CD4-positive, alpha-beta T cell treated with Interferon gamma for 1 hour (primary cell): ENCODE data around the gene ASTN2.

Source experiments
- DNase-seq: peaks from one replicate; pipeline ENCODE4 v3.0.0-alpha.2; 2020

ASTN2 gene

GRCh38 chr9:116686693-116687073, 728.2 kb downstream of the ASTN2 start:
- no peak for DNase-seq

GRCh38 chr9:116686135-116686534, 728.7 kb downstream of the ASTN2 start:
- DNase-seq: no peak

GRCh38 chr9:116685166-116685565, 729.7 kb downstream of the ASTN2 start:
- no peak for DNase-seq

- DNase-seq: no peak
Observed at GRCh38 chr9:116683535-116683934, 731.3 kb downstream of the ASTN2 start.

GRCh38 chr9:116674210-116674980, 740.5 kb downstream of the ASTN2 start:
- no peak for DNase-seq

- no peak for DNase-seq
Observed at GRCh38 chr9:116673375-116673774, 741.5 kb downstream of the ASTN2 start.

DNA sequence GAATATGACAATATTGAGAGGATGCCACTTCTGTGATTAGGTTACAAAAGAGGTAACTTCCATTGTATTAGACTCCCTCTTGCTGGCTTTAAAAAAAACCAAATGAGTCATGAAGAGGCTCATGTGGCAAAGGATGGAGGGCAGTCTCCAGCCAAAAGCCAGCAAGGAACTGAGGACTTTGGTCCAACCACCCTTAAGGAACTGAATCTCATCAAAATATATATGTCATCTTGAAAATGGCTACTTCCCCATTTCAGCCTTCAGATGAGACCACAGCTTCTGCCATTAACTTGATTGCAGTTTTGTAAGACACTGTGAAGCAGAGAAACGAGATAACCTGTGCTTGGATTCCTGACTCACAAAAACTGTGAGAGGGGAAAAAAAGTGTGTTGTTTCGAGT, 743.3 kb downstream of the ASTN2 start:
- DNase-seq: no peak

- DNase-seq: no peak
Observed at GRCh38 chr9:116668970-116669695, 745.7 kb downstream of the ASTN2 start.

GRCh38 chr9:116663581-116663980, 751.3 kb downstream of the ASTN2 start:
- no peak for DNase-seq

DNA sequence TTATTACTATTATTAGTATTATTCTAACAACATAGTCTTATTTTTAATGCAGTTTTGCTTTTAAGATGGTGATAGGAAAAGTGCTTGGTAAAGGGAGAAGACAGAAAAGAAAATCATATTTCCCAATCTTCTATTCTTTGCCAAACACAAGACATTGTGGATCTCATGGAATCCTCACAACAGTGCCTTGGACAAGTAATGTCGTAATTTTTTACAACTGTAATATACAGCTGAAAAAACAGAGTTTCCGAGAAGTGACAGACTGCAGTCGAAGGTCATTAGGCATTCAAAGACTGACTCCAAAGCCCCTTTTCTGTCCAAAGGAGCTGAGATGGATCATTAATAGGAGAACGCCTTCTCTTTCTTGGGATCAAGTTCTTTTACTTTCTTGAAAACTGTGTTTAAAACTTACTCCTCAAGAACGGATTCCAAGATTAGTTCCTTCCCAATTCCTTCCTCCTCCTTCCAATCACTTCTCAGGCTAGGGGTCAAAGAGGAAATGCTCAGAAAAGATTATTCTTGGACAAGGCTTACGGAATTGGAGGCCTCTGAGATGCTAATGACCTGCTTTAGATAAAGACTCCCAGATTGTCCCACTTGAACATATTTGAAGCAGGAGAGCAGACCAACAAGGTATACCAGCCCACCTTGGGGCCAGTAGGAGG, 752.1 kb downstream of the ASTN2 start:
- no peak for DNase-seq

GRCh38 chr9:116661037-116661954, 753.6 kb downstream of the ASTN2 start:
- no peak for DNase-seq

- DNase-seq: no peak
Observed at GRCh38 chr9:116658265-116658664, 756.6 kb downstream of the ASTN2 start.

GRCh38 chr9:116656977-116657376, 757.9 kb downstream of the ASTN2 start:
- DNase-seq: no peak

DNA sequence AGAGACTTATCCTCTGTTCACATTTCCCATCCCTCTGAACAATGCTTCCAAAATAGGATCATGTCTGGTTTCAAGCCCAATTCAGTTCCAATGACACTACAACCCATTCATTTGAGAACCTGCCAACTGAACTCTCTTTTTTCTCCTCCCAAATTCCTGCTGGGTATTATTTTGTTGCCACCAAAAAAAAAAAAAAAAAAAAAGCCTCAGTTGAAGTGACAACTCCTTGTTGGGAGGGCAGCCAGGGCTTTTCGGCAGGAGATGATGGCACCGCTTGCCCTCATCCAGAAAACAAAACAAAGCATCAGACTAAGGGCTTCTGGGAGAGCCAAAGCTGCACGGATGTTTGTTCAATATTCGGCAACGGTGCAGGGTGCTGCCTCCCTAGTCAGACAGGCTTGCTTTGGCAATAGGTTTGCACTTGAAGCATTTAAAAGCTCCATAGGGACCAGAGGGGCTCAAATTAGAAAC, 758.3 kb downstream of the ASTN2 start:
- DNase-seq: no peak

DNA sequence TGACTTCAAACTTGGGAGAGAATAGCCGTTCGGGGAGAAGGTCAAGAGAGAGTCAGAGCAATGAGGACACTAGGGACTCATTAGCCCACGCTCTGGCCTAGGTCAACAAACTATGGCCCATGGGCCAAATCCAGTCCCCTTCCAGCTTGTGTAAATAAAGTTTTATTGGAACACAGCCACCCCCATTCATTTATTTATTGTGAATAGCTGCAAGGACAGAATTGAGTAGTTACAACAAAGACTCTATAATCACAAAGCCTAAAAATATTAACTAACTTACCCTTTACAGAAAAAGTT, 760.9 kb downstream of the ASTN2 start:
- no peak for DNase-seq

- no peak for DNase-seq
Observed at GRCh38 chr9:116653348-116654058, 761.4 kb downstream of the ASTN2 start.

- DNase-seq: no peak
Observed at GRCh38 chr9:116647515-116647809, 767.4 kb downstream of the ASTN2 start.

GRCh38 chr9:116646661-116647514, 768.0 kb downstream of the ASTN2 start:
- no peak for DNase-seq

- DNase-seq: no peak
Observed at GRCh38 chr9:116644091-116644688, 770.7 kb downstream of the ASTN2 start.

GRCh38 chr9:116643691-116644090, 771.2 kb downstream of the ASTN2 start:
- no peak for DNase-seq
